Nephron (organoid): ENCODE measurements around the gene MUC5AC.

Source experiments
- H3K27ac Mint-ChIP-seq, 3 experiments: 2 replicates each; pipeline ENCODE4 v1.8.0; 2020; ENCODE audit warnings: mixed read lengths in 3 of 3, mild to moderate bottlenecking in 2 of 3, moderate library complexity in 1 of 3
- H3K27me3 Mint-ChIP-seq: 2 replicates; pipeline ENCODE4 v1.8.0; 2021; ENCODE audit warnings: low read depth, mild to moderate bottlenecking, moderate library complexity, mixed read lengths
- H3K36me3 Mint-ChIP-seq: 2 replicates; pipeline ENCODE4 v1.8.0; 2020; ENCODE audit warnings: low read depth, mixed read lengths
- H3K4me1 Mint-ChIP-seq: 2 replicates; pipeline ENCODE4 v1.8.0; 2020; ENCODE audit warnings: mixed read lengths
- H3K4me3 Mint-ChIP-seq, 3 experiments: 2 replicates each; pipeline ENCODE4 v1.8.0; 2020; ENCODE audit warnings: mild to moderate bottlenecking in 3 of 3, mixed read lengths in 3 of 3, moderate library complexity in 2 of 3
- H3K9me3 Mint-ChIP-seq: 2 replicates; pipeline ENCODE4 v1.8.0; 2020; ENCODE audit warnings: mixed read lengths
- TF ChIP-seq, protein P1 (sequence below), 3 experiments: fragments of 200-600 bp; sonication (generic); IDR thresholded peaks; one replicate each; pipeline ENCODE4 v1.5.0; 2021; ENCODE audit warnings: antibody characterized with exemption in 3 of 3; ENCODE audit not compliant: unreplicated experiment in 3 of 3

The MUC5AC gene

GRCh38 chr11:1219446-1219833, 61.7 kb downstream of the MUC5AC start:
- peaks cover 24% of the 10 kb centered on the region for H3K27me3 Mint-ChIP-seq
- no peak overlapping the region for H3K27ac Mint-ChIP-seq
- peaks cover 6% of the 10 kb centered on the region for H3K9me3 Mint-ChIP-seq
- H3K4me1 Mint-ChIP-seq = no peaks in the 10 kb centered on the region
- TF ChIP-seq, protein P1, sequence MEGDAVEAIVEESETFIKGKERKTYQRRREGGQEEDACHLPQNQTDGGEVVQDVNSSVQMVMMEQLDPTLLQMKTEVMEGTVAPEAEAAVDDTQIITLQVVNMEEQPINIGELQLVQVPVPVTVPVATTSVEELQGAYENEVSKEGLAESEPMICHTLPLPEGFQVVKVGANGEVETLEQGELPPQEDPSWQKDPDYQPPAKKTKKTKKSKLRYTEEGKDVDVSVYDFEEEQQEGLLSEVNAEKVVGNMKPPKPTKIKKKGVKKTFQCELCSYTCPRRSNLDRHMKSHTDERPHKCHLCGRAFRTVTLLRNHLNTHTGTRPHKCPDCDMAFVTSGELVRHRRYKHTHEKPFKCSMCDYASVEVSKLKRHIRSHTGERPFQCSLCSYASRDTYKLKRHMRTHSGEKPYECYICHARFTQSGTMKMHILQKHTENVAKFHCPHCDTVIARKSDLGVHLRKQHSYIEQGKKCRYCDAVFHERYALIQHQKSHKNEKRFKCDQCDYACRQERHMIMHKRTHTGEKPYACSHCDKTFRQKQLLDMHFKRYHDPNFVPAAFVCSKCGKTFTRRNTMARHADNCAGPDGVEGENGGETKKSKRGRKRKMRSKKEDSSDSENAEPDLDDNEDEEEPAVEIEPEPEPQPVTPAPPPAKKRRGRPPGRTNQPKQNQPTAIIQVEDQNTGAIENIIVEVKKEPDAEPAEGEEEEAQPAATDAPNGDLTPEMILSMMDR (IDR thresholded peaks at IDR 0.05; ENCODE audit: unreplicated experiment in 3 of 3) = no peak
- H3K4me3 Mint-ChIP-seq = no peak overlapping the region
- H3K36me3 Mint-ChIP-seq = no peaks in the 10 kb centered on the region

- TF ChIP-seq, protein P1 (IDR thresholded peaks at IDR 0.05; ENCODE audit: unreplicated experiment in 3 of 3) = no peak
- H3K27me3 Mint-ChIP-seq = peaks cover 17% of the 10 kb centered on the region
- H3K4me1 Mint-ChIP-seq = no peaks in the 10 kb centered on the region
- H3K4me3 Mint-ChIP-seq = no peak overlapping the region
- peaks cover 6% of the 10 kb centered on the region for H3K9me3 Mint-ChIP-seq
- H3K27ac Mint-ChIP-seq = no peak overlapping the region
- H3K36me3 Mint-ChIP-seq = no peaks in the 10 kb centered on the region
These were observed 62.4 kb downstream of the MUC5AC start for GRCh38 chr11:1219834-1220815.

DNA sequence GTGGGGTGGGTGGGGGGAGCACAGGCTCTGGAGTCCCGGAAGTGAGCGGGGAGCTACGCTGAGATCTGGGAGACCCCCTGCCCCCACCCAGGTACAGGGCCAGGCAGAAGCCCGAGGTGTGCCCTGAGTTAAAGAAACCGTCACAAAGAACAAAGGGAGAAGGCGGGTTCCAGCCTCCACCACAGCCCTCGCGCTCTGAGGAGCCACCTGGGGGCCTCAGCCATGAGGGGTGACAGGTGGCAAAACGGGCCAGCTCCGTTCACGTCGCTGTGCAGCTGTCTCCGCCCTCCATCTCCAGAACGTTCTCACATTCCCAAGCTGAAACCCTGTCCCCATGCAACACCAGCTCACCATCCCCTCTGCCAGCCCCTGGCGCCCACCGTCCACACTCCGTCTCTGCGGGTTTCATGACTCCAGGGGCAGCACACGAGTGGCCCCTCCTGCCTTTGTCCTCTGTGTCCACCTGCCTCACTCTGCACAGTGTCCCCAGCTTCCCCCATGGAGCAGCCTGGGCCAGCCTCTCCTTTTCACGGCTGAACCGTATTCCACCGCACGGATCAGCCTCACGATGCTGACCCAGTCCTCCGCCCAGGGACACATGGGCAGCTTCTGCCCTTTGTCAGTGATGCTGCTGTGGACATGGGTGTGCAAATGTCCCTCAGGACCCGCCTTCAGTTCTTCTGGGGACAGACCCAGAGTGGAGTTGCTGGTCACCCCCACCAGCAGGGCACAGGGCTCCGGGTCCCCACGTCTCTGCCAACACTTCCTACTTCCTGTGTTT, 63.4 kb downstream of the MUC5AC start:
- TF ChIP-seq, protein P1 (IDR thresholded peaks at IDR 0.05; ENCODE audit: unreplicated experiment in 3 of 3) = no peak
- H3K36me3 Mint-ChIP-seq = no peaks in the 10 kb centered on the region
- no peak overlapping the region for H3K27ac Mint-ChIP-seq
- no peaks in the 10 kb centered on the region for H3K4me1 Mint-ChIP-seq
- H3K4me3 Mint-ChIP-seq = no peak overlapping the region
- H3K27me3 Mint-ChIP-seq = peaks cover 14% of the 10 kb centered on the region
- H3K9me3 Mint-ChIP-seq = peaks cover 3% of the 10 kb centered on the region

- Mint-ChIP-seq H3K36me3 (no peaks in the 10 kb centered on the region), H3K27ac (no peak overlapping the region), H3K4me1 (no peaks in the 10 kb centered on the region), H3K9me3 (peaks cover 2% of the 10 kb centered on the region), H3K4me3 (no peak overlapping the region), H3K27me3 (peaks cover 14% of the 10 kb centered on the region)
- TF ChIP-seq, protein P1 (IDR thresholded peaks at IDR 0.05; ENCODE audit: unreplicated experiment in 3 of 3) = no peak
These were observed 64.1 kb downstream of the MUC5AC start for GRCh38 chr11:1221848-1222311.

- Mint-ChIP-seq H3K4me1 (no peaks in the 10 kb centered on the region), H3K27me3 (peaks cover 9% of the 10 kb centered on the region), H3K27ac (no peak within 1 kb of the TSS), H3K4me3 (no peak within 1 kb of the TSS), H3K36me3 (no peaks in the 10 kb centered on the region), H3K9me3 (no peaks in the 10 kb centered on the region)
- TF ChIP-seq, protein P1 (IDR thresholded peaks at IDR 0.05; ENCODE audit: unreplicated experiment in 3 of 3) = no peak
These were observed 65.0 kb downstream of the MUC5AC start, which contains the start of gene MUC5B for GRCh38 chr11:1222491-1223345. Gene MUC5B, plus strand, starts transcription at chr11:1223066. Its CDS starts 58 bp downstream, at chr11:1223124.
